ENCODE results near the gene DEFB124. TPM values are rescaled to one million over a fixed set of nuclear protein-coding genes. Genes with fewer than 3 reads are reported as not detected.
"Not testable (repeated sequence)": the region's sequence is repeated elsewhere in the genome, so short reads cannot be mapped to it uniquely, and the experiment has no call there.

Gene DEFB124
- polyA plus RNA-seq, 1 donor (not counting 4 experiments of a cell fraction or from before 2014, with no cell fraction given), result not detected

DNA sequence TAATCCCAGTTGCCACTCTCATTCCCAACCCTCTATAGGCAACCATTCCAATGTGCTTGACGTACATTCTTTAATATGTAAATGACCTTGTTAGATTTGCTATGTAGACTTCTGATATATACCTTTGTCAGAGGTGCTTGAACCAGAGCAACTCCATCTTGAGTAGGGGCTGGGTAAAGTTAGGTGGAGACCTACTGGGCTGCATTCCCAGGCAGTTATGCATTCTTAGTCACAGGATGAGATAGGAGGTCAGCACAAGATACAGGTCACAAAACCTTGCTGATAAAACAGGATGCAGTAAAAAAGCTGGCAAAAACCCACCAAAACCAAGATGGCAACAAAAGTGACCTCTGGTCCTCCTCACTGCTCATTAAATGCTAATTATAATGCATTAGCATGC, 31.0 kb upstream of the DEFB124 start:
- Histone ChIP-seq H3K9me3 (ENCODE audit: control insufficient read depth, low read depth, low read length) (no peaks in the 10 kb centered on the region), H2AFZ (ENCODE audit: control insufficient read depth, low read length) (no peak overlapping the region), H3K36me3 (ENCODE audit: control insufficient read depth in 2 of 2, extremely low read depth in 1 of 2, insufficient read depth in 2 of 2, low read length in 2 of 2) (no peaks in the 10 kb centered on the region), H3K4me3 (ENCODE audit: control insufficient read depth in 2 of 3, extremely low read depth in 1 of 3, insufficient read depth in 2 of 3, low read depth in 1 of 3, low read length in 3 of 3) (no peak overlapping the region), H3K27me3 (ENCODE audit: control insufficient read depth, extremely low read depth, insufficient read depth, low read length) (no peaks in the 10 kb centered on the region), H3K4me1 (ENCODE audit: control insufficient read depth, extremely low read depth, insufficient read depth, low read length) (peaks cover 7% of the 10 kb centered on the region), H3K9me1 (ENCODE audit: control insufficient read depth, extremely low read depth, insufficient read depth, low read length) (no peaks in the 10 kb centered on the region), H3K79me2 (ENCODE audit: control insufficient read depth, insufficient read depth, low read length) (no peaks in the 10 kb centered on the region), H3K4me2 (ENCODE audit: control insufficient read depth, extremely low read depth, insufficient read depth, low read depth, low read length) (peak overlapping the region; percentile 27), H4K20me1 (ENCODE audit: control insufficient read depth, extremely low read depth, insufficient read depth, low read length) (no peaks in the 10 kb centered on the region), H3K9ac (ENCODE audit: control insufficient read depth, extremely low read depth, insufficient read depth, low read length) (no peak overlapping the region), H3K27ac (ENCODE audit: control insufficient read depth, insufficient read depth, low read length) (no peak overlapping the region)
- DNase-seq (ENCODE audit: low read depth, low spot score) (no peak), FAIRE-seq (no peak)
- TF ChIP-seq, protein P1, sequence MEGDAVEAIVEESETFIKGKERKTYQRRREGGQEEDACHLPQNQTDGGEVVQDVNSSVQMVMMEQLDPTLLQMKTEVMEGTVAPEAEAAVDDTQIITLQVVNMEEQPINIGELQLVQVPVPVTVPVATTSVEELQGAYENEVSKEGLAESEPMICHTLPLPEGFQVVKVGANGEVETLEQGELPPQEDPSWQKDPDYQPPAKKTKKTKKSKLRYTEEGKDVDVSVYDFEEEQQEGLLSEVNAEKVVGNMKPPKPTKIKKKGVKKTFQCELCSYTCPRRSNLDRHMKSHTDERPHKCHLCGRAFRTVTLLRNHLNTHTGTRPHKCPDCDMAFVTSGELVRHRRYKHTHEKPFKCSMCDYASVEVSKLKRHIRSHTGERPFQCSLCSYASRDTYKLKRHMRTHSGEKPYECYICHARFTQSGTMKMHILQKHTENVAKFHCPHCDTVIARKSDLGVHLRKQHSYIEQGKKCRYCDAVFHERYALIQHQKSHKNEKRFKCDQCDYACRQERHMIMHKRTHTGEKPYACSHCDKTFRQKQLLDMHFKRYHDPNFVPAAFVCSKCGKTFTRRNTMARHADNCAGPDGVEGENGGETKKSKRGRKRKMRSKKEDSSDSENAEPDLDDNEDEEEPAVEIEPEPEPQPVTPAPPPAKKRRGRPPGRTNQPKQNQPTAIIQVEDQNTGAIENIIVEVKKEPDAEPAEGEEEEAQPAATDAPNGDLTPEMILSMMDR (optimal IDR thresholded peaks at IDR 0.05 in 1 of 3, IDR thresholded peaks at IDR 0.05 in 1 of 3, conservative IDR thresholded peaks at IDR 0.05 in 1 of 3; ENCODE audit: extremely low read depth in 1 of 3, insufficient read depth in 2 of 3, low read length in 3 of 3), result no peak
- no peak for TF ChIP-seq EZH2 (IDR thresholded peaks at IDR 0.05; ENCODE audit: low read length)
- dilution Hi-C loops (cut with MboI; ENCODE audit: extremely low pct_ligation_motif_present, low sequenced_read_pairs), result no loop called here

GRCh38 chr20:31502884-31503673, 28.2 kb upstream of the DEFB124 start:
- TF ChIP-seq, protein P1 (optimal IDR thresholded peaks at IDR 0.05 in 1 of 3, IDR thresholded peaks at IDR 0.05 in 1 of 3, conservative IDR thresholded peaks at IDR 0.05 in 1 of 3; ENCODE audit: extremely low read depth in 1 of 3, insufficient read depth in 2 of 3, low read length in 3 of 3), result peak; percentile 75 to 96 (median 93)
- H3K9me1 ChIP-seq (ENCODE audit: control insufficient read depth, extremely low read depth, insufficient read depth, low read length); H3K4me3 ChIP-seq (ENCODE audit: control insufficient read depth in 2 of 3, extremely low read depth in 1 of 3, insufficient read depth in 2 of 3, low read depth in 1 of 3, low read length in 3 of 3); H3K36me3 ChIP-seq (ENCODE audit: control insufficient read depth in 2 of 2, extremely low read depth in 1 of 2, insufficient read depth in 2 of 2, low read length in 2 of 2); H3K4me1 ChIP-seq (ENCODE audit: control insufficient read depth, extremely low read depth, insufficient read depth, low read length); H3K9ac ChIP-seq (ENCODE audit: control insufficient read depth, extremely low read depth, insufficient read depth, low read length); H3K79me2 ChIP-seq (ENCODE audit: control insufficient read depth, insufficient read depth, low read length); H3K4me2 ChIP-seq (ENCODE audit: control insufficient read depth, extremely low read depth, insufficient read depth, low read depth, low read length); H3K9me3 ChIP-seq (ENCODE audit: control insufficient read depth, low read depth, low read length); FAIRE-seq; dilution Hi-C loops (cut with MboI; ENCODE audit: extremely low pct_ligation_motif_present, low sequenced_read_pairs); H3K27ac ChIP-seq (ENCODE audit: control insufficient read depth, insufficient read depth, low read length); H3K27me3 ChIP-seq (ENCODE audit: control insufficient read depth, extremely low read depth, insufficient read depth, low read length); H2AFZ ChIP-seq (ENCODE audit: control insufficient read depth, low read length); H4K20me1 ChIP-seq (ENCODE audit: control insufficient read depth, extremely low read depth, insufficient read depth, low read length): not testable (repeated sequence)
- peak; percentile 25 for DNase-seq (ENCODE audit: low read depth, low spot score)
